ENCODE measurements around the gene CCR6. TPM values are rescaled to one million over a fixed set of nuclear protein-coding genes. Genes with fewer than 3 reads are reported as not detected.
A peak's percentile ranks its signal among the peaks of the same experiment; 100 is the strongest.

The CCR6 gene
- total RNA-seq, 1 experiment from 2014 or later, result not detected

DNA sequence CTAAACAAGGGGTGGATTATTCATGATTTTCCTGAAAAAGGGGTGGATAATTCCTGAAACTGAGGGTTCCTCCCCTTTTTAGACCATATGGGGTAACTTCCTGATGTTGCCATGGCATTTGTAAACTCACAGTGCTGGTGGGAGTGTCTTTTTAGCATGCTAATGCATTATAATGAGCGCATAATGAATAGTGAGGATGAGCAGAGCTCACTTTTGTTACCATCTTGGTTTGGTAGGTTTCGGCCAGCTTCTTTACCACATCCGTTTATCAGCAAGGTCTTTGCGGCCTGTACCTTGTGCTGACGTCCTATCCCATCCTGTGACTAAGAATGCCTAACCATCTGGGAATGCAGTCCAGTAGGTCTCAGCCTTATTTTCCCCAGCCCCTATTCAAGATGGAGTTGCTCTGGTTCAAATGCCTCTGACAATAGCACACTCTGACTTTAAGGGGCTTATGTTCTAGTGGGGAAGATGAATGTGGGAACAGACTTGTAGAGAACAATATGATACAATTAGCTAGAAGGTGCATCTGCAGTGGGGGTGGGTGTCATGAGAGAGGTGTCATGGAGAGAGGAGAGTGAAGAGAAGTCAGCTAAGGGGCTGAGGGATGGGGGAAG lies 39.1 kb downstream of the CCR6 start:
- peaks cover 0 to 10% of the 10 kb centered on the region in 2 experiments; a peak in 3 of 5 replicates for H3K9me3 Mint-ChIP-seq
- Histone ChIP-seq H3K79me1 (ENCODE audit: insufficient read depth, low read depth, low read length, poor library complexity, severe bottlenecking) (no peaks in the 10 kb centered on the region), H3K56ac (ENCODE audit: insufficient read length, low read depth, low read length) (no peak overlapping the region), H2BK20ac (ENCODE audit: low read depth, low read length, poor library complexity, severe bottlenecking) (no peak overlapping the region), H2BK12ac (ENCODE audit: insufficient read length, low read depth, low read length) (no peak overlapping the region), H3K9me3 (ENCODE audit: control insufficient read depth, low read depth, low read length) (no peaks in the 10 kb centered on the region), H4K5ac (ENCODE audit: insufficient read length, low read depth, low read length) (no peak overlapping the region), H2AFZ (ENCODE audit: low read length) (no peak overlapping the region), H2BK5ac (ENCODE audit: insufficient read length, low read length) (no peak overlapping the region), H2BK15ac (ENCODE audit: low read depth, low read length) (no peak overlapping the region), H2AK5ac (ENCODE audit: insufficient read length, low read length) (no peak overlapping the region), H4K8ac (replicated peaks; ENCODE audit: insufficient read length, low read depth, low read length) (no peak overlapping the region), H3K4me2 (ENCODE audit: insufficient read depth, insufficient read length, low read length) (no peak overlapping the region), H3K14ac (ENCODE audit: insufficient read depth, low read length) (no peak overlapping the region), H3K23ac (ENCODE audit: insufficient read length, low read depth, low read length) (no peak overlapping the region), H3K27me3 (ENCODE audit: insufficient read depth, low read length) (no peaks in the 10 kb centered on the region), H3K4me1 (ENCODE audit: insufficient read depth, low read length) (peaks cover 19% of the 10 kb centered on the region), H3K4ac (ENCODE audit: low read depth, low read length) (no peak overlapping the region), H3K27ac (ENCODE audit: insufficient read length, low read depth, low read length) (no peak overlapping the region), H3K23me2 (ENCODE audit: insufficient read length, low read depth, low read length, poor library complexity, severe bottlenecking) (peaks cover 4% of the 10 kb centered on the region), H2BK120ac (ENCODE audit: low read depth, low read length, poor library complexity, severe bottlenecking) (no peak overlapping the region), H4K91ac (ENCODE audit: insufficient read length, low read depth, low read length) (no peak overlapping the region), H3K18ac (ENCODE audit: insufficient read length, low read depth, low read length) (peak overlapping the region; percentile 77), H4K20me1 (ENCODE audit: control insufficient read depth, insufficient read depth, insufficient read length) (no peaks in the 10 kb centered on the region), H3K79me2 (ENCODE audit: insufficient read depth, low read length) (no peaks in the 10 kb centered on the region), H3K9ac (ENCODE audit: extremely low read depth, insufficient read length, low read length) (no peak overlapping the region), H3T11ph (ENCODE audit: low read length) (no peak overlapping the region)
- H3K36me3 Mint-ChIP-seq (ENCODE audit: insufficient read depth in 1 of 3, low read depth in 3 of 3), result peaks cover 0 to 16% (median 8%) of the 10 kb centered on the region in 3 experiments; a peak in 6 of 7 replicates
- H3K27me3 Mint-ChIP-seq (ENCODE audit: low read depth), result no peaks in the 10 kb centered on the region
- peak overlapping the region in 1 of 2 experiments; percentile 27; a peak in 1 of 5 replicates for H3K4me3 Mint-ChIP-seq
- TF ChIP-seq, protein P1, sequence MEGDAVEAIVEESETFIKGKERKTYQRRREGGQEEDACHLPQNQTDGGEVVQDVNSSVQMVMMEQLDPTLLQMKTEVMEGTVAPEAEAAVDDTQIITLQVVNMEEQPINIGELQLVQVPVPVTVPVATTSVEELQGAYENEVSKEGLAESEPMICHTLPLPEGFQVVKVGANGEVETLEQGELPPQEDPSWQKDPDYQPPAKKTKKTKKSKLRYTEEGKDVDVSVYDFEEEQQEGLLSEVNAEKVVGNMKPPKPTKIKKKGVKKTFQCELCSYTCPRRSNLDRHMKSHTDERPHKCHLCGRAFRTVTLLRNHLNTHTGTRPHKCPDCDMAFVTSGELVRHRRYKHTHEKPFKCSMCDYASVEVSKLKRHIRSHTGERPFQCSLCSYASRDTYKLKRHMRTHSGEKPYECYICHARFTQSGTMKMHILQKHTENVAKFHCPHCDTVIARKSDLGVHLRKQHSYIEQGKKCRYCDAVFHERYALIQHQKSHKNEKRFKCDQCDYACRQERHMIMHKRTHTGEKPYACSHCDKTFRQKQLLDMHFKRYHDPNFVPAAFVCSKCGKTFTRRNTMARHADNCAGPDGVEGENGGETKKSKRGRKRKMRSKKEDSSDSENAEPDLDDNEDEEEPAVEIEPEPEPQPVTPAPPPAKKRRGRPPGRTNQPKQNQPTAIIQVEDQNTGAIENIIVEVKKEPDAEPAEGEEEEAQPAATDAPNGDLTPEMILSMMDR (conservative IDR thresholded peaks at IDR 0.05), result no peak
- no CpG with 5 or more reads among the region's 5 CpGs for WGBS (ENCODE audit: extremely low coverage, insufficient read length, low lambda C conversion rate)
- no peak for DNase-seq
- H3K27ac Mint-ChIP-seq, result peak overlapping the region; percentile 18 to 98 (median 96); a peak in 6 of 7 replicates
- H3K4me1 Mint-ChIP-seq, result peaks cover 45 to 54% of the 10 kb centered on the region in 2 experiments
